Measurements from ENCODE around the gene KCNC4. TPM values are rescaled to one million over a fixed set of nuclear protein-coding genes. Genes with fewer than 3 reads are reported as not detected.

KCNC4 gene
- total RNA-seq, 1 experiment from 2014 or later = 8.9 TPM

DNA sequence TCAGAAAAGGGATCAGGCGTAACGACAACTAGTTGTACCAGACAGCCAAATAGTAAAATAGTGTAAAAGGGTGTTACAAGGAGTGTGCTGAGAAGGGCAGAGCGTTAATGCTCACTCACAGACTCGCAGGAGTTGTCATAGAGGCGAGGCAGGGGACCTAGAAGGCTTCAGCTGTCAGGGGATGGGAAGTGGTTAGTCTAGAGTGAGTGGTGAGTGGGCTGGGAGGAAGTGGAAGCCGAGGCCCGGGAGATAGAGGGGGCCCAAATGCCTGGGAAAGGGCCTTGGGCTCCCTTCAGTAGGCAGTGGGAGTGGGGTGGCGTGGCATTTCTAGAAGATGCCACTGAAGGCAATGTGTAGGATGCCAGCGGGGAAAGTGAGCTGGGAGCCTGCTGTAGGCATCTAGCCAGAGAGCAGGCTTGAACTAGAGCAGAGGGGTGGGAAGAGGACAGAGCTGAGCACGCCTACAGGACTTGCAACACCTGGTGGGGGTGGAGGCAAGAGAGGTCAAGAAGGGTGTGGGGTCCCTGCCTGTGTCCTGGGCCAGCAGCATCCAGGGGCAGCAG, 49.5 kb upstream of the KCNC4 start:
- Histone ChIP-seq H2BK20ac (ENCODE audit: low read depth, low read length, poor library complexity, severe bottlenecking) (no peak overlapping the region), H3K23me2 (ENCODE audit: insufficient read length, low read depth, low read length, poor library complexity, severe bottlenecking) (no peaks in the 10 kb centered on the region), H2BK12ac (ENCODE audit: insufficient read length, low read depth, low read length) (no peak overlapping the region), H3K4ac (ENCODE audit: low read depth, low read length) (no peak overlapping the region), H4K91ac (ENCODE audit: insufficient read length, low read depth, low read length) (no peak overlapping the region), H4K20me1 (ENCODE audit: control insufficient read depth, insufficient read depth, insufficient read length) (peaks cover 3% of the 10 kb centered on the region), H3K9ac (ENCODE audit: extremely low read depth, insufficient read length, low read length) (no peak overlapping the region), H3K23ac (ENCODE audit: insufficient read length, low read depth, low read length) (no peak overlapping the region), H3K14ac (ENCODE audit: insufficient read depth, low read length) (no peak overlapping the region), H2AFZ (ENCODE audit: low read length) (no peak overlapping the region), H2AK5ac (ENCODE audit: insufficient read length, low read length) (no peak overlapping the region), H4K8ac (replicated peaks; ENCODE audit: insufficient read length, low read depth, low read length) (no peak overlapping the region), H3K79me1 (ENCODE audit: insufficient read depth, low read depth, low read length, poor library complexity, severe bottlenecking) (no peaks in the 10 kb centered on the region), H3T11ph (ENCODE audit: low read length) (no peak overlapping the region), H3K18ac (ENCODE audit: insufficient read length, low read depth, low read length) (no peak overlapping the region), H3K79me2 (ENCODE audit: insufficient read depth, low read length) (no peaks in the 10 kb centered on the region), H4K5ac (ENCODE audit: insufficient read length, low read depth, low read length) (no peak overlapping the region), H3K56ac (ENCODE audit: insufficient read length, low read depth, low read length) (no peak overlapping the region), H2BK120ac (ENCODE audit: low read depth, low read length, poor library complexity, severe bottlenecking) (no peak overlapping the region), H3K27me3 (ENCODE audit: insufficient read depth, low read length) (no peaks in the 10 kb centered on the region; the same call in 1 of the 2 replicates), H3K4me2 (ENCODE audit: insufficient read depth, insufficient read length, low read length) (no peak overlapping the region), H3K9me3 (ENCODE audit: control insufficient read depth, low read depth, low read length) (no peaks in the 10 kb centered on the region), H3K27ac (ENCODE audit: insufficient read length, low read depth, low read length) (no peak overlapping the region), H2BK5ac (ENCODE audit: insufficient read length, low read length) (no peak overlapping the region), H2BK15ac (ENCODE audit: low read depth, low read length) (no peak overlapping the region), H3K4me1 (ENCODE audit: insufficient read depth, low read length) (no peaks in the 10 kb centered on the region)
- TF ChIP-seq, protein P1, sequence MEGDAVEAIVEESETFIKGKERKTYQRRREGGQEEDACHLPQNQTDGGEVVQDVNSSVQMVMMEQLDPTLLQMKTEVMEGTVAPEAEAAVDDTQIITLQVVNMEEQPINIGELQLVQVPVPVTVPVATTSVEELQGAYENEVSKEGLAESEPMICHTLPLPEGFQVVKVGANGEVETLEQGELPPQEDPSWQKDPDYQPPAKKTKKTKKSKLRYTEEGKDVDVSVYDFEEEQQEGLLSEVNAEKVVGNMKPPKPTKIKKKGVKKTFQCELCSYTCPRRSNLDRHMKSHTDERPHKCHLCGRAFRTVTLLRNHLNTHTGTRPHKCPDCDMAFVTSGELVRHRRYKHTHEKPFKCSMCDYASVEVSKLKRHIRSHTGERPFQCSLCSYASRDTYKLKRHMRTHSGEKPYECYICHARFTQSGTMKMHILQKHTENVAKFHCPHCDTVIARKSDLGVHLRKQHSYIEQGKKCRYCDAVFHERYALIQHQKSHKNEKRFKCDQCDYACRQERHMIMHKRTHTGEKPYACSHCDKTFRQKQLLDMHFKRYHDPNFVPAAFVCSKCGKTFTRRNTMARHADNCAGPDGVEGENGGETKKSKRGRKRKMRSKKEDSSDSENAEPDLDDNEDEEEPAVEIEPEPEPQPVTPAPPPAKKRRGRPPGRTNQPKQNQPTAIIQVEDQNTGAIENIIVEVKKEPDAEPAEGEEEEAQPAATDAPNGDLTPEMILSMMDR (conservative IDR thresholded peaks at IDR 0.05) = no peak
- Mint-ChIP-seq H3K4me3 (no peak overlapping the region), H3K36me3 (ENCODE audit: insufficient read depth in 1 of 3, low read depth in 3 of 3) (no peaks in the 10 kb centered on the region), H3K4me1 (peaks cover 5 to 9% of the 10 kb centered on the region in 2 experiments; a peak in 3 of 4 replicates), H3K27me3 (ENCODE audit: low read depth) (peaks cover 40% of the 10 kb centered on the region), H3K9me3 (no peaks in the 10 kb centered on the region), H3K27ac (no peak overlapping the region; a peak in 1 of 7 replicates)
- no peak for DNase-seq
- WGBS (ENCODE audit: extremely low coverage, insufficient read length, low lambda C conversion rate) = no CpG with 5 or more reads among the region's 10 CpGs

Measured in H9 (cell line).